Natural killer cell (primary cell): ENCODE data around the gene THRB. TPM values are rescaled to one million over a fixed set of nuclear protein-coding genes. Genes with fewer than 3 reads are reported as not detected.

Source experiments
- ATAC-seq, 3 donors: fragments of 150-1000 bp in 2 of 3; fragments of 200-7000 bp in 1 of 3; cut with Tn5 transposase; 1 replicate in 1 of 3; 2 replicates in 2 of 3; pipeline ENCODE4 v1.10.0; 2021; ENCODE audit warnings: mild to moderate bottlenecking in 2 of 3, moderate library complexity in 2 of 3
- DNase-seq, 2 donors: peaks; one replicate each; pipeline versions ENCODE4 v3.0.0 to v3.0.0-alpha.2; 2013 to 2021; ENCODE audit warnings: mixed read lengths in 1 of 2
- H3K27ac ChIP-seq: one replicate; pipeline ENCODE4 v1.5.1; 2013; ENCODE audit warnings: mild to moderate bottlenecking, low read length
- H3K27me3 ChIP-seq: one replicate; pipeline ENCODE4 v1.6.1; 2013; ENCODE audit warnings: low read length; ENCODE audit not compliant: control insufficient read depth, insufficient read depth
- H3K36me3 ChIP-seq: one replicate; pipeline ENCODE4 v1.6.1; 2013; ENCODE audit warnings: low read length; ENCODE audit not compliant: control insufficient read depth, insufficient read depth
- H3K4me1 ChIP-seq: one replicate; pipeline ENCODE4 v1.6.1; 2013; ENCODE audit warnings: low read length; ENCODE audit not compliant: control insufficient read depth, insufficient read depth
- H3K4me3 ChIP-seq: one replicate; pipeline ENCODE4 v1.5.1; 2013; ENCODE audit warnings: low read length
- H3K9me3 ChIP-seq: one replicate; pipeline ENCODE4 v1.6.1; 2013; ENCODE audit warnings: low read length; ENCODE audit not compliant: control insufficient read depth, insufficient read depth
- H3K27ac Mint-ChIP-seq, 2 donors: one replicate each; pipeline ENCODE4 v1.8.0; 2022; ENCODE audit warnings: mild to moderate bottlenecking in 2 of 2, mixed read lengths in 2 of 2, moderate library complexity in 1 of 2
- H3K27me3 Mint-ChIP-seq, 2 donors: one replicate each; pipeline ENCODE4 v1.8.0; 2022; ENCODE audit warnings: low read depth in 2 of 2, mixed read lengths in 2 of 2
- H3K36me3 Mint-ChIP-seq: one replicate; pipeline ENCODE4 v1.8.0; 2022; ENCODE audit warnings: mixed read lengths
- H3K4me1 Mint-ChIP-seq, 2 donors: one replicate each; pipeline ENCODE4 v1.8.0; 2022; ENCODE audit warnings: mixed read lengths in 2 of 2
- H3K4me3 Mint-ChIP-seq: one replicate; pipeline ENCODE4 v1.8.0; 2022; ENCODE audit warnings: mild to moderate bottlenecking, moderate library complexity, mixed read lengths
- H3K9me3 Mint-ChIP-seq, 2 donors: one replicate each; pipeline ENCODE4 v1.8.0; 2022; ENCODE audit warnings: mixed read lengths in 2 of 2
- WGBS: methylation state at CpG from one replicate; pipeline ENCODE4 v1.1.7; 2013; ENCODE audit warnings: missing lambda C conversion rate; ENCODE audit not compliant: insufficient coverage; 5-methylcytosine and 5-hydroxymethylcytosine counted together
- intact Hi-C: fragments of 100-400 bp; cut with micrococcal nuclease; formaldehyde crosslinking; loops from one replicate; pipeline ENCODE4 v1.14.2; 2022
- total RNA-seq, 4 donors: library from RNA; stranded (reverse); fragments of 120-200 nt in 1 of 4; gene quantifications; one replicate each; pipeline versions ENCODE4 v1.2.3 to v1.2.4, GENCODE V29; 2013 to 2022
- TF ChIP-seq, protein P1 (sequence below): fragments of 200-600 bp; IDR thresholded peaks from one replicate; pipeline ENCODE4 v1.8.0; 2022; ENCODE audit warnings: antibody characterized with exemption

THRB gene
- total RNA-seq, 3 donors from 2014 or later (not counting 1 experiment from before 2014, with no cell fraction given) = 0.05 TPM; not detected in 2

DNA sequence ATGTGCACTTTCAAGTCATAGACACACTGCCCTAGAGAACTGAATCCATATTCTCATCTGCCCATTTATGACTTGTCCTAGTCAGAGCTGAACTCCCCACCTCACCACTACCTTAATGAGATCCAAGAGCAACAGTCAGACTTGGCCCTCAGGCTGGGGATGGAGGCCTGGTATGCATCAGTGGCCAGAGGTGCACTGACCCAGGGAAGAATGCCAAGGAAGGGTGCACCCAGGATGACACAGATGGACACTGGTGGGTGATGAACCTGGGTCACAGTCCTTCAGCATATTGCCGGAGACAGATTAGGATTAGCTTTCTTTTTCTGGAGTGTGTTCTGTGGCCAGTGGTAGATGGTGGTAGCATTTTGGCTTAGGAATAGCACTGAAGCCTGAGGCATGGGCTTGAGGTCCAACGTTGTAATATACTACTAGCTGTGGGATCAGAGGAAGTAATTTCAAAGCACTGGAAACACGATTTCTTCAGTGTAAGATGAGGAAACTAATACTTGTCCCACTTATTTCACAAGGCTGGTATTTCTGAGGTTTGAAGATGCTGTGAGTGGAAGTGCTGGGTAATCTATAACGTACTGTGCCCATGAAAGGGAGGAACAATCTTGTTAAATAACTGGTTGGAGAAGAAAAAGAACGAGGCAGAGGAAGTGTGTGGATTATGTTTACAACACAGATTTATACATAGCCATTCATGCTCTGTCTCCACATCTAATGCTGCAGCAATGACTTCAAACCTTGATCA, 265.0 kb downstream of the THRB start:
- H3K4me1 Mint-ChIP-seq = no peaks in the 10 kb centered on the region
- no peaks in the 10 kb centered on the region for H3K4me1 ChIP-seq
- H3K36me3 Mint-ChIP-seq = no peaks in the 10 kb centered on the region
- no peak overlapping the region for H3K4me3 Mint-ChIP-seq
- H3K36me3 ChIP-seq = no peaks in the 10 kb centered on the region
- intact Hi-C loops = no loop called here
- TF ChIP-seq, protein P1, sequence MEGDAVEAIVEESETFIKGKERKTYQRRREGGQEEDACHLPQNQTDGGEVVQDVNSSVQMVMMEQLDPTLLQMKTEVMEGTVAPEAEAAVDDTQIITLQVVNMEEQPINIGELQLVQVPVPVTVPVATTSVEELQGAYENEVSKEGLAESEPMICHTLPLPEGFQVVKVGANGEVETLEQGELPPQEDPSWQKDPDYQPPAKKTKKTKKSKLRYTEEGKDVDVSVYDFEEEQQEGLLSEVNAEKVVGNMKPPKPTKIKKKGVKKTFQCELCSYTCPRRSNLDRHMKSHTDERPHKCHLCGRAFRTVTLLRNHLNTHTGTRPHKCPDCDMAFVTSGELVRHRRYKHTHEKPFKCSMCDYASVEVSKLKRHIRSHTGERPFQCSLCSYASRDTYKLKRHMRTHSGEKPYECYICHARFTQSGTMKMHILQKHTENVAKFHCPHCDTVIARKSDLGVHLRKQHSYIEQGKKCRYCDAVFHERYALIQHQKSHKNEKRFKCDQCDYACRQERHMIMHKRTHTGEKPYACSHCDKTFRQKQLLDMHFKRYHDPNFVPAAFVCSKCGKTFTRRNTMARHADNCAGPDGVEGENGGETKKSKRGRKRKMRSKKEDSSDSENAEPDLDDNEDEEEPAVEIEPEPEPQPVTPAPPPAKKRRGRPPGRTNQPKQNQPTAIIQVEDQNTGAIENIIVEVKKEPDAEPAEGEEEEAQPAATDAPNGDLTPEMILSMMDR = no peak
- H3K4me3 ChIP-seq = no peak overlapping the region
- no peak overlapping the region for H3K27ac ChIP-seq
- no peaks in the 10 kb centered on the region for H3K9me3 ChIP-seq
- no peaks in the 10 kb centered on the region for H3K9me3 Mint-ChIP-seq
- DNase-seq (no peak), ATAC-seq (no peak)
- 67% methylated on average over 4 of the region's 5 CpGs for WGBS
- H3K27me3 ChIP-seq = no peaks in the 10 kb centered on the region
- peaks cover 0 to 3% of the 10 kb centered on the region in 2 donors for H3K27me3 Mint-ChIP-seq
- no peak overlapping the region for H3K27ac Mint-ChIP-seq

DNA sequence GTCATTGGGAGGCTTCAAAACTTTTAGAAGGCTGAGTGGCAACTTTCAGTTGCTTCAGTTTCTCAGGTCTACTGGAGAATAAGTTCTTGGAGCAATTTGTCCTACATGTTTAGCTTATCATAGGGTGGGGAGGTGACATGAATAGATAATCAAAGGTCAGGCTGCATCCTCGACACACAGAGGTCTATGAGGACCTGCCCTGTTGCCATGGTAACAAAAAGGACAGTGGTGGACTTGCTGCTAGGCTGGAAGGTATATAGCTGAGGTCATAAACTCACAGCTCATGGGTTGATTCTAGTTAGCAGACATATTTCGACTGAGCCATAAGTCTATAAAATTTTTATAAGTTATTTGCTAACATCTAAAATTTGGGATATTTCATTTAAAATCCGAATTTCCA, 267.0 kb downstream of the THRB start:
- H3K27me3 ChIP-seq = no peaks in the 10 kb centered on the region
- 84% methylated on average over 2 of the region's 3 CpGs for WGBS
- no peaks in the 10 kb centered on the region for H3K9me3 ChIP-seq
- H3K4me1 ChIP-seq = no peaks in the 10 kb centered on the region
- ATAC-seq (no peak), DNase-seq (no peak)
- H3K27ac ChIP-seq = no peak overlapping the region
- intact Hi-C loops = no loop called here
- H3K36me3 ChIP-seq = no peaks in the 10 kb centered on the region
- Mint-ChIP-seq H3K36me3 (no peaks in the 10 kb centered on the region), H3K9me3 (no peaks in the 10 kb centered on the region), H3K4me3 (no peak overlapping the region), H3K27ac (no peak overlapping the region), H3K4me1 (no peaks in the 10 kb centered on the region), H3K27me3 (peaks cover 0 to 2% of the 10 kb centered on the region in 2 donors)
- no peak overlapping the region for H3K4me3 ChIP-seq
- TF ChIP-seq, protein P1 = no peak

DNA sequence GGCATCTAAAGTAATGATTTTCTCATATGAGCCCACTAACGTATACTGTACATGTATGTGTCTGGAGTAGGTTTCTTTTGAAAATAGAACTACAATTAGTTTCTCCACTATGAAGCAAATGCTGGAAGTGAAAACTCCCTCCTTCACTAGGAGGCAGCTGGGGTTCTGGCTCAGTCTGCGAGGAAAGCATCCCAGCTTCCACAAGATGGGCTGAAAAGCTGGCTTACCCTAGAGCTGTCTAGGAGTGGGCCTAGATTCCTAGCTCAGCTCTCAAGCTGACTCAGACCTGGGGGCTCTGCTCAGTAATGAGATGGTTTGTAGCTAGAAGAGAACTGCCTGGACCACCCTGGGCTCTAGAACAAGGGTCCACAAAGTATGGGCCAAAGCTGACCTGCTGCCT, 268.3 kb downstream of the THRB start:
- Mint-ChIP-seq H3K4me1 (no peaks in the 10 kb centered on the region), H3K4me3 (no peak overlapping the region), H3K27me3 (peaks cover 0 to 3% of the 10 kb centered on the region in 2 donors), H3K9me3 (no peaks in the 10 kb centered on the region), H3K27ac (no peak overlapping the region), H3K36me3 (no peaks in the 10 kb centered on the region)
- Histone ChIP-seq H3K27me3 (no peaks in the 10 kb centered on the region), H3K36me3 (no peaks in the 10 kb centered on the region), H3K4me1 (no peaks in the 10 kb centered on the region), H3K4me3 (no peak overlapping the region), H3K27ac (no peak overlapping the region), H3K9me3 (no peaks in the 10 kb centered on the region)
- intact Hi-C loops = no loop called here
- DNase-seq (no peak), ATAC-seq (no peak)
- 100% methylated on average over 1 of the region's 2 CpGs for WGBS
- TF ChIP-seq, protein P1 = no peak
